Tibial nerve (tissue), 4 donors: Measurements from ENCODE around the gene OPRD1.

Source experiments
- CTCF ChIP-seq, 5 experiments: fragments of 200-600 bp in 3 of 5; fragments of 450-650 bp in 2 of 5; sonication (generic) in 3 of 5; IDR thresholded peaks; one replicate each; pipeline ENCODE4 v1.5.1; 2016 to 2019; ENCODE audit warnings: antibody characterized with exemption in 5 of 5, mild to moderate bottlenecking in 3 of 5, moderate library complexity in 2 of 5
- EP300 ChIP-seq, 2 donors: sonication (generic); formaldehyde crosslinking; IDR thresholded peaks; one replicate each; pipeline ENCODE4 v1.6.1; 2017; ENCODE audit warnings: antibody characterized with exemption in 2 of 2, mild to moderate bottlenecking in 1 of 2

- TF ChIP-seq CTCF (IDR thresholded peaks at IDR 0.05), result no peak
- TF ChIP-seq EP300 (IDR thresholded peaks at IDR 0.05), result no peak
Measured at GRCh38 chr1:28891256-28891655, 79.3 kb downstream of the OPRD1 start.
